Naive B cell (primary cell): ENCODE results near the gene GRK5. TPM values are rescaled to one million over a fixed set of nuclear protein-coding genes. Genes with fewer than 3 reads are reported as not detected.

ENCODE experiments used
- ATAC-seq, 2 donors: fragments of 150-1000 bp; cut with Tn5 transposase; 2 replicates each; pipeline ENCODE4 v1.10.0; 2021; ENCODE audit warnings: low read depth in 2 of 2, mild to moderate bottlenecking in 2 of 2, moderate library complexity in 2 of 2
- DNase-seq: peaks from one replicate; pipeline ENCODE4 v3.0.0; 2022
- H3K27ac Mint-ChIP-seq, 6 donors: one replicate each; pipeline ENCODE4 v1.8.0; 2020 to 2022; ENCODE audit warnings: mild to moderate bottlenecking in 6 of 6, mixed read lengths in 6 of 6, moderate library complexity in 5 of 6, inconsistent platforms in 2 of 6
- H3K27me3 Mint-ChIP-seq, 3 donors: one replicate each; pipeline ENCODE4 v1.8.0; 2021 to 2022; ENCODE audit warnings: mixed read lengths in 3 of 3, mild to moderate bottlenecking in 1 of 3
- H3K36me3 Mint-ChIP-seq, 2 donors: one replicate each; pipeline ENCODE4 v1.8.0; 2020 to 2022; ENCODE audit warnings: mixed read lengths in 2 of 2, inconsistent platforms in 1 of 2, mild to moderate bottlenecking in 1 of 2
- H3K4me1 Mint-ChIP-seq, 3 donors: one replicate each; pipeline ENCODE4 v1.8.0; 2020 to 2022; ENCODE audit warnings: mixed read lengths in 3 of 3, inconsistent platforms in 1 of 3, mild to moderate bottlenecking in 1 of 3, moderate library complexity in 1 of 3
- H3K4me3 Mint-ChIP-seq, 8 donors: one replicate each; pipeline ENCODE4 v1.8.0; 2020 to 2022; ENCODE audit warnings: mild to moderate bottlenecking in 8 of 8, mixed read lengths in 8 of 8, moderate library complexity in 8 of 8, inconsistent platforms in 2 of 8
- H3K9me3 Mint-ChIP-seq, 7 donors: one replicate each; pipeline ENCODE4 v1.8.0; 2020 to 2022; ENCODE audit warnings: mixed read lengths in 7 of 7, mild to moderate bottlenecking in 5 of 7, inconsistent platforms in 2 of 7, moderate library complexity in 1 of 7
- polyA plus RNA-seq, 6 donors: library from polyadenylated mRNA; unstranded; fragments of 300-500 nt; fragmentation: Illumina TruSeq; gene quantifications; one replicate each; pipeline ENCODE4 v1.2.3, GENCODE V29; 2021; ENCODE audit warnings: low read depth in 6 of 6

GRK5 gene
- polyA plus RNA-seq, 6 donors from 2014 or later = 7.2 to 24.6 (median 13.7) TPM

DNA sequence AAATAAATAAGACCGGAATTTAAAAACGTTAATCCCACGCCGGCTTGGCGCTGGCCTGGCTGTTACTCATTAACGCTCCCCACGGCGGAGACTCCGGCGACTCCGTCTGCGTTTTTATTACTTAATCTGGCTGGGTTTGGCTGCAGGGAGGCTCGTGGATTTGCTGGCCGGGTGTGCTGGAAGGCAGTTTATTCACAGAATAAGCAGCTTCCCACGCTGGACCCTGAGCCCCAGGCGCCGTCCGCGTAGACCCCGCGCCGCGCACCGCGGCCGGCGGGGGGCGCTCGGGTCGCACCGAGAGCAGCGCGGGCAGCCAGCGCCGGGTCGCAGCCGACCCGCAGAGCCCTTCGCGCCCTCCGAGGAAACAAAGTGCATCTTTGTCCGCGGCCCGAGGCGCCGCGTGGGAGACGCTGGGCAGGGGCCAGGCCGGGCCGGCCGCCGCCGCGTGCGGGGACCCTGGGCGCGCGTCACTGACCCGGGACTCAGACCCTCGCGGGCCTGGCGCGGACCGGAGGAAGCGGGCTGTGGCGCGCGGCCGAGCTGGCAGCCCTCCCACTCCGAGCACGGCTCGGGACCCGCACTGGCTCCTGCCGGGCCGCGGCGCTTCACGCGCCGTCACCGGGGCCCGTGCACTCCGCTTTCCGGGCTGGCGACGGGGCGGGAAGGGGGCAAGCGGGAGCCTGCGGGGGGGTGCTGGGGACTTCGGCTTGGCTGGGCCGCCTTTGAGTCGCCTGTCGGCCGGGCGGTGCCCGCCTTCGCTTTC is 587 bp upstream of the GRK5 start:
- ATAC-seq (peak; percentile 63), DNase-seq (peak; percentile 83)
- peak overlapping the region; percentile 95 to 99 (median 98) for H3K27ac Mint-ChIP-seq
- H3K27me3 Mint-ChIP-seq = no peaks in the 10 kb centered on the region
- no peaks in the 10 kb centered on the region for H3K36me3 Mint-ChIP-seq
- peaks cover 31 to 34% (median 33%) of the 10 kb centered on the region in 3 donors for H3K4me1 Mint-ChIP-seq
- H3K4me3 Mint-ChIP-seq = peak overlapping the region; percentile 84 to 99 (median 96)
- no peaks in the 10 kb centered on the region for H3K9me3 Mint-ChIP-seq

- Mint-ChIP-seq H3K27me3 (no peaks in the 10 kb centered on the region), H3K4me3 (peak overlapping the region; percentile 88 to 99 (median 94)), H3K9me3 (no peaks in the 10 kb centered on the region), H3K4me1 (peaks cover 35 to 45% (median 42%) of the 10 kb centered on the region in 3 donors), H3K27ac (peak overlapping the region; percentile 93 to 99 (median 96)), H3K36me3 (no peaks in the 10 kb centered on the region)
- DNase-seq = no peak
- ATAC-seq = no peak
These were observed 562 bp downstream of the GRK5 start for GRCh38 chr10:119207713-119208552.

- Mint-ChIP-seq H3K4me1 (peaks cover 36 to 50% (median 46%) of the 10 kb centered on the region in 3 donors), H3K36me3 (no peaks in the 10 kb centered on the region), H3K27me3 (no peaks in the 10 kb centered on the region), H3K27ac (peak overlapping the region; percentile 95 to 99 (median 97)), H3K9me3 (no peaks in the 10 kb centered on the region), H3K4me3 (peak overlapping the region; percentile 88 to 99 (median 94))
- DNase-seq = no peak
- no peak for ATAC-seq
These were observed 1.2 kb downstream of the GRK5 start for GRCh38 chr10:119208553-119208940.

DNA sequence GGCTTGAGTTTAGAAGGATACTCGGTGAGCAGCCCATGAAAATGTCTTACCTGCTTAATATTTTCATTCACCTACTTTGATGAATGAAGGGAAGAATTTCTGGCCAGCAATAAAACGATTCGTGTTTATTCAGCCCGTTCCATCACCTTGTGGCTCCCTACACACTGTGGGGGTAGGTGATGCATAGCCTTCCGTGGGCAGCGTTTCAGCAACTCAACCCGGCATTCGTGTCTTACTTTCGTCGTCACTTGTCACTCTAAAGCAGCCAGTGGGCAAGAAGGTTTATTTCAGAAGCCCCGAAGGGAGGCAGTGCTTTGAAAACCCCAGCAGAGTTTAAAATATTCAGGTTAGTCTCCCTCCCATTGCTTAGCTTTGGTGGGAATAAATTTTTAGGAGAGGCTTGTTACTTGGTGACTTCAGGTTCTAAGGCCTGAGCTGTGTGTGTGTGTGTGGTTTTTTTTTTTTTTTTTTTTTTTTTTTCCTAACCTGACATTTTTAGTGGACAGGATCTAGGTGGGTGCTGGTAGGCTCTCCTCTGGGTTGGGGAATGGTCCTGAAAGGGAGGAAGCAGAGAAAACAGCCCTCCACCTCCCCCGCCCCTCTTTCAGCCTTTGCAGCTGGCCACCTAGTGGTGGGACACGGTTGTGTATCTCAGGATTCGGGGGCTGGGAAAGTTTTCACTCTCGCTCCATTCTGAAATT is 1.8 kb downstream of the GRK5 start:
- peak overlapping the region; percentile 95 to 99 (median 97) for H3K27ac Mint-ChIP-seq
- H3K27me3 Mint-ChIP-seq = no peaks in the 10 kb centered on the region
- peaks cover 38 to 57% (median 51%) of the 10 kb centered on the region in 3 donors for H3K4me1 Mint-ChIP-seq
- peak; percentile 67 for DNase-seq
- H3K4me3 Mint-ChIP-seq = peak overlapping the region; percentile 88 to 99 (median 94)
- no peaks in the 10 kb centered on the region for H3K9me3 Mint-ChIP-seq
- peak; percentile 27 to 31 for ATAC-seq
- H3K36me3 Mint-ChIP-seq = no peaks in the 10 kb centered on the region

GRCh38 chr10:119209736-119210355 is 2.5 kb downstream of the GRK5 start:
- Mint-ChIP-seq H3K27me3 (no peaks in the 10 kb centered on the region), H3K36me3 (no peaks in the 10 kb centered on the region), H3K27ac (peak overlapping the region; percentile 95 to 99 (median 97)), H3K4me3 (peak overlapping the region; percentile 88 to 99 (median 94)), H3K9me3 (no peaks in the 10 kb centered on the region), H3K4me1 (peaks cover 42 to 63% (median 57%) of the 10 kb centered on the region in 3 donors)
- DNase-seq (no peak), ATAC-seq (no peak)

GRCh38 chr10:119210633-119211032 is 3.3 kb downstream of the GRK5 start:
- no peak for ATAC-seq

GRCh38 chr10:119211176-119211575 is 3.8 kb downstream of the GRK5 start:
- Mint-ChIP-seq H3K4me1 (peaks cover 47 to 70% (median 54%) of the 10 kb centered on the region in 3 donors), H3K27ac (peak overlapping the region in 5 of 6 donors; percentile 18 to 95 (median 54)), H3K9me3 (no peaks in the 10 kb centered on the region), H3K27me3 (no peaks in the 10 kb centered on the region), H3K36me3 (no peaks in the 10 kb centered on the region), H3K4me3 (peak overlapping the region in 2 of 8 donors; percentile 50 to 65)
- DNase-seq (no peak), ATAC-seq (no peak)

More at GRCh38 chr10:119210633-119211032, 3.3 kb downstream of the GRK5 start:
- Mint-ChIP-seq H3K36me3 (no peaks in the 10 kb centered on the region), H3K9me3 (no peaks in the 10 kb centered on the region), H3K27ac (peak overlapping the region in 4 of 6 donors; percentile 18 to 95 (median 42)), H3K4me1 (peaks cover 49 to 69% (median 57%) of the 10 kb centered on the region in 3 donors), H3K4me3 (peak overlapping the region in 1 of 8 donors; percentile 65), H3K27me3 (no peaks in the 10 kb centered on the region)
- DNase-seq = no peak

DNA sequence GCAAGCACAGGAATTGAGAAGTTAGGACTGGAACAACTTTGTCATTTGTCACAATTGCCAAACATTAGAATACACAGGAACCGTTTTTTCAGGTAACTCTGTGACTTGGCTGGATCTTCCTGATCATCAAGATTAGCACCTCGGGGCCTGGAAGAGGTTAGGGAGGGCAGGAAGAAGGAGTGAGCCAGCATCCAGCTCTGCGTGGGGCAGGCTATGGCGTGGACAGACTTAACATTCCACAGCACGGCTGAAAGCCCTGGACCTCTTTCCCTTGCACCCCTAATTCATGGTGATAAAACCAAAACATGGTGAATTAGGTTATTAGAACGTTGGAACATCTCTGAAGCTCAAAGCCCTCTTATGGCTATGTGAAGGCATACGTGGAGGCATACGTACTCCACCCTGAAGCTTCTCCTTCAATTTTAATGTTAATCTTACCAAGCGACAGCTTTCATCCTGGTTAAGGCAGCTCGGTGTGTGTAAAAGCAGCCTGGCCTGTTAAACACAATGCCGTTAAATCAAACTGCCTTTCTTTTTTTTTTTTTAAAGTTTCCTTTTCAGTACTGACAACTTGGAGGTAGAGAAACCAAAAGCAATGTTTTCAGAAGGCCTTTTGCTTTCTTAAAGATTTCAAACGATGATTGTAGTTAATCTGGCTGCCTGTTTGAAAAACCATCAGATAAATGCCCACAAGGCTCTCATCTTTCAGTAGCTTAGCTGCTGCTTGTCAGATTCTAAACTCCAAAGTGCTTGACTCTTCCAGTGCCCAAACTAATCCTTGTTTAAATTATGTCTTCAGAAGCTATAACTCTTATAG is 4.5 kb downstream of the GRK5 start:
- H3K4me3 Mint-ChIP-seq = peak overlapping the region in 7 of 8 donors; percentile 15 to 66 (median 63)
- DNase-seq (no peak), ATAC-seq (no peak)
- no peaks in the 10 kb centered on the region for H3K9me3 Mint-ChIP-seq
- peaks cover 42 to 66% (median 48%) of the 10 kb centered on the region in 3 donors for H3K4me1 Mint-ChIP-seq
- H3K36me3 Mint-ChIP-seq = no peaks in the 10 kb centered on the region
- no peaks in the 10 kb centered on the region for H3K27me3 Mint-ChIP-seq
- H3K27ac Mint-ChIP-seq = peak overlapping the region; percentile 4 to 95 (median 71)

GRCh38 chr10:119215371-119215770 is 8.0 kb downstream of the GRK5 start:
- H3K27ac Mint-ChIP-seq = peak overlapping the region in 1 of 6 donors; percentile 71
- H3K9me3 Mint-ChIP-seq = no peaks in the 10 kb centered on the region
- no peaks in the 10 kb centered on the region for H3K27me3 Mint-ChIP-seq
- ATAC-seq (no peak), DNase-seq (no peak)
- peaks cover 34 to 64% (median 36%) of the 10 kb centered on the region in 3 donors for H3K4me1 Mint-ChIP-seq
- H3K4me3 Mint-ChIP-seq = peak overlapping the region in 1 of 8 donors; percentile 10
- H3K36me3 Mint-ChIP-seq = no peaks in the 10 kb centered on the region

- Mint-ChIP-seq H3K27me3 (no peaks in the 10 kb centered on the region), H3K9me3 (no peaks in the 10 kb centered on the region), H3K4me3 (no peak overlapping the region), H3K36me3 (no peaks in the 10 kb centered on the region), H3K4me1 (peaks cover 37 to 66% (median 44%) of the 10 kb centered on the region in 3 donors), H3K27ac (peak overlapping the region in 3 of 6 donors; percentile 24 to 71 (median 58))
- DNase-seq = no peak
- ATAC-seq = no peak
These were observed 8.8 kb downstream of the GRK5 start for GRCh38 chr10:119216127-119216526.

DNA sequence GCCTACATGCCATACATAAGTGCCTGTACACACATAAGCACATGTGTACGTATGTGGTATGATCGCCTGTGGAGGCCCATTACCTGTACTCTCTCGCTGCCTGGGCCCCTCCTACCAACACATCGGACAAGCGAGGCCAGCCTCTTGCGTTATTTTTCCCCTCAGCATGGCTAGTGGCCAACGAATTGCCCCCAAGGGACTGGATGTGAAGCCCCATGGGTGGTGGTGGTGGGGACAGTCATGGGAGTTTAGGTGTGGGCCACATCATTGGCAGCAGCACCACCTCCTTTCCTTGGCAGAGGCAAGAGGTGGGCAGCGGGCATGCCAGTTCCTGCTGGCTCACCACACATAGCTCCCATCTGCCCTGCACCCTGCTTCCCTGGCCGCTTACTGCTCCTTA is 10.0 kb downstream of the GRK5 start:
- no peak overlapping the region for H3K4me3 Mint-ChIP-seq
- no peaks in the 10 kb centered on the region for H3K36me3 Mint-ChIP-seq
- no peak for ATAC-seq
- H3K4me1 Mint-ChIP-seq = peaks cover 42 to 66% (median 52%) of the 10 kb centered on the region in 3 donors
- no peak for DNase-seq
- no peaks in the 10 kb centered on the region for H3K9me3 Mint-ChIP-seq
- H3K27me3 Mint-ChIP-seq = no peaks in the 10 kb centered on the region
- H3K27ac Mint-ChIP-seq = peak overlapping the region in 2 of 6 donors; percentile 20 to 27

DNA sequence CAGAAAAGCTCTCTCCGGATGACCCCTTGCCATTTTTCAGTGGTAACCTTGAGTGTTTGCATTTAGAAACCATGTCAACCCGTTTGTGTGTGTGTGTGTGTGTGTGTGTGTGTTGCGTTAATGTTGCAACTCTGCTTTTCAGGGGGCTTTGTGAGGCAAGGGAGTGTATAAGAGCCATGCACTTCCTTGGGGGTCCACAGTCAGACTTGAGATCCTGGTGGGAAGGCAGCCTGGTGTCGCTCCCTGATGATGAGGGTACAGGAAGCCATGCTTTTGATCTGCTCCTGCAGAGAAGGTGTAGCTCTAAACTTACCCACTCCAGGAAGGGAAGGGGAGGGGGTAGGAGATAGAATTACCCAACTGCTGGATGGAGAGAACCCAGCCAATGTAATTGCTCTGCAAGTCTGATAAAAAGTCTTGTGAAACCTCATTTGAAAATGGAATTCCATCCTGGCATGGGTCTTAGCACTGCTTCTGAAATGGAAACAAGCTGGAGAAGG is 10.7 kb downstream of the GRK5 start:
- Mint-ChIP-seq H3K4me3 (no peak overlapping the region), H3K27ac (peak overlapping the region in 2 of 6 donors; percentile 30 to 41)

More for the DNA sequence above, 10.7 kb downstream of the GRK5 start:
- no peak for DNase-seq
- Mint-ChIP-seq H3K27me3 (no peaks in the 10 kb centered on the region), H3K4me1 (peaks cover 41 to 63% (median 52%) of the 10 kb centered on the region in 3 donors), H3K36me3 (no peaks in the 10 kb centered on the region), H3K9me3 (no peaks in the 10 kb centered on the region)
- ATAC-seq = no peak
